Neural progenitor cell (in vitro differentiated cells): ENCODE measurements around the gene POFUT2.

Experiments used
- CTCF ChIP-seq: fragments of 200-600 bp; sonication (generic); IDR thresholded peaks from 2 replicates; pipeline ENCODE4 v1.5.1; 2017; ENCODE audit warnings: antibody characterized with exemption, mild to moderate bottlenecking
- EZH2 ChIP-seq: fragments of 200-600 bp; sonication (generic); IDR thresholded peaks from 2 replicates; pipeline ENCODE4 v1.6.1; 2017; ENCODE audit warnings: antibody characterized with exemption, mild to moderate bottlenecking, moderate library complexity
- EZH2phosphoT487 ChIP-seq: fragments of 200-600 bp; sonication (generic); IDR thresholded peaks from 2 replicates; pipeline ENCODE4 v1.6.1; 2017; ENCODE audit warnings: antibody characterized with exemption

GRCh38 chr21:45323487-45324311, 36.0 kb upstream of the POFUT2 start:
- TF ChIP-seq CTCF (no peak), EZH2 (no peak), EZH2phosphoT487 (no peak)
